ENCODE measurements around the gene TMEM101.

TMEM101 gene

GRCh38 chr17:44008205-44008909 is 6.4 kb downstream of the TMEM101 start:
- no peaks in the 10 kb centered on the region for H3K79me2 ChIP-seq (ENCODE audit: insufficient read depth, low read length)
- H3F3A ChIP-seq (ENCODE audit: insufficient read depth), result no peaks in the 10 kb centered on the region; the same call in 1 of the 2 replicates
- no peaks in the 10 kb centered on the region for H3K9me3 ChIP-seq (ENCODE audit: insufficient read depth, low read length)
- no peak overlapping the region for H3K4me3 ChIP-seq (ENCODE audit: insufficient read depth, low read length, poor library complexity, severe bottlenecking)
- no peaks in the 10 kb centered on the region for H4K20me1 ChIP-seq (ENCODE audit: low read depth, low read length)
- H2AFZ ChIP-seq (ENCODE audit: low read depth, low read length, severe bottlenecking), result no peak overlapping the region
- peak overlapping the region; percentile 67 for H3K9ac ChIP-seq (ENCODE audit: low read length)
- TF ChIP-seq, protein P1, sequence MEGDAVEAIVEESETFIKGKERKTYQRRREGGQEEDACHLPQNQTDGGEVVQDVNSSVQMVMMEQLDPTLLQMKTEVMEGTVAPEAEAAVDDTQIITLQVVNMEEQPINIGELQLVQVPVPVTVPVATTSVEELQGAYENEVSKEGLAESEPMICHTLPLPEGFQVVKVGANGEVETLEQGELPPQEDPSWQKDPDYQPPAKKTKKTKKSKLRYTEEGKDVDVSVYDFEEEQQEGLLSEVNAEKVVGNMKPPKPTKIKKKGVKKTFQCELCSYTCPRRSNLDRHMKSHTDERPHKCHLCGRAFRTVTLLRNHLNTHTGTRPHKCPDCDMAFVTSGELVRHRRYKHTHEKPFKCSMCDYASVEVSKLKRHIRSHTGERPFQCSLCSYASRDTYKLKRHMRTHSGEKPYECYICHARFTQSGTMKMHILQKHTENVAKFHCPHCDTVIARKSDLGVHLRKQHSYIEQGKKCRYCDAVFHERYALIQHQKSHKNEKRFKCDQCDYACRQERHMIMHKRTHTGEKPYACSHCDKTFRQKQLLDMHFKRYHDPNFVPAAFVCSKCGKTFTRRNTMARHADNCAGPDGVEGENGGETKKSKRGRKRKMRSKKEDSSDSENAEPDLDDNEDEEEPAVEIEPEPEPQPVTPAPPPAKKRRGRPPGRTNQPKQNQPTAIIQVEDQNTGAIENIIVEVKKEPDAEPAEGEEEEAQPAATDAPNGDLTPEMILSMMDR (IDR thresholded peaks at IDR 0.05; ENCODE audit: insufficient read depth, low read length, poor library complexity, severe bottlenecking), result no peak
- no peaks in the 10 kb centered on the region for H3K36me3 ChIP-seq (ENCODE audit: low read length)
- H3K4me2 ChIP-seq (ENCODE audit: low read depth, low read length, poor library complexity, severe bottlenecking), result peak overlapping the region; percentile 78
- H3K27ac ChIP-seq (ENCODE audit: low read depth, low read length), result no peak overlapping the region
- H3K9me2 ChIP-seq (replicated peaks; ENCODE audit: insufficient read depth, low read length), result no peaks in the 10 kb centered on the region
- H3K27me3 ChIP-seq (ENCODE audit: low read length), result no peaks in the 10 kb centered on the region

GRCh38 chr17:44007346-44008204 is 7.2 kb downstream of the TMEM101 start:
- Histone ChIP-seq H3F3A (ENCODE audit: insufficient read depth) (no peaks in the 10 kb centered on the region; the same call in 1 of the 2 replicates), H2AFZ (ENCODE audit: low read depth, low read length, severe bottlenecking) (peak overlapping the region; percentile 73), H3K9ac (ENCODE audit: low read length) (peak overlapping the region; percentile 67), H3K27ac (ENCODE audit: low read depth, low read length) (0 out of 2 replicates have a peak overlapping the region, but pooled peaks have one; percentile 17), H3K79me2 (ENCODE audit: insufficient read depth, low read length) (no peaks in the 10 kb centered on the region), H3K27me3 (ENCODE audit: low read length) (no peaks in the 10 kb centered on the region), H3K9me2 (replicated peaks; ENCODE audit: insufficient read depth, low read length) (no peaks in the 10 kb centered on the region), H4K20me1 (ENCODE audit: low read depth, low read length) (no peaks in the 10 kb centered on the region), H3K4me3 (ENCODE audit: insufficient read depth, low read length, poor library complexity, severe bottlenecking) (peak overlapping the region; percentile 81), H3K4me2 (ENCODE audit: low read depth, low read length, poor library complexity, severe bottlenecking) (peak overlapping the region; percentile 78), H3K36me3 (ENCODE audit: low read length) (no peaks in the 10 kb centered on the region), H3K9me3 (ENCODE audit: insufficient read depth, low read length) (no peaks in the 10 kb centered on the region)
- TF ChIP-seq, protein P1 (IDR thresholded peaks at IDR 0.05; ENCODE audit: insufficient read depth, low read length, poor library complexity, severe bottlenecking), result no peak
- TF ChIP-seq EZH2phosphoT487 (conservative IDR thresholded peaks at IDR 0.05; ENCODE audit: low read length), result no peak

- Histone ChIP-seq H3K9ac (ENCODE audit: low read length) (peak overlapping the region; percentile 67), H3K27me3 (ENCODE audit: low read length) (no peaks in the 10 kb centered on the region), H3K4me3 (ENCODE audit: insufficient read depth, low read length, poor library complexity, severe bottlenecking) (peak overlapping the region; percentile 81), H3K36me3 (ENCODE audit: low read length) (no peaks in the 10 kb centered on the region), H3F3A (ENCODE audit: insufficient read depth) (no peaks in the 10 kb centered on the region; the same call in 1 of the 2 replicates), H4K20me1 (ENCODE audit: low read depth, low read length) (no peaks in the 10 kb centered on the region), H3K9me3 (ENCODE audit: insufficient read depth, low read length) (no peaks in the 10 kb centered on the region), H3K4me2 (ENCODE audit: low read depth, low read length, poor library complexity, severe bottlenecking) (peak overlapping the region; percentile 78), H3K9me2 (replicated peaks; ENCODE audit: insufficient read depth, low read length) (no peaks in the 10 kb centered on the region), H3K27ac (ENCODE audit: low read depth, low read length) (0 out of 2 replicates have a peak overlapping the region, but pooled peaks have one; percentile 17), H2AFZ (ENCODE audit: low read depth, low read length, severe bottlenecking) (peak overlapping the region; percentile 73), H3K79me2 (ENCODE audit: insufficient read depth, low read length) (no peaks in the 10 kb centered on the region)
- TF ChIP-seq, protein P1 (IDR thresholded peaks at IDR 0.05; ENCODE audit: insufficient read depth, low read length, poor library complexity, severe bottlenecking), result peak; percentile 18
- no peak for TF ChIP-seq EZH2phosphoT487 (conservative IDR thresholded peaks at IDR 0.05; ENCODE audit: low read length)
Measured at GRCh38 chr17:44006598-44007345, 8.0 kb downstream of the TMEM101 start.
